ENCODE data around the gene FCAR. TPM values are rescaled to one million over a fixed set of nuclear protein-coding genes. Genes with fewer than 3 reads are reported as not detected.
A peak's percentile ranks its signal among the peaks of the same experiment; 100 is the strongest.
"Not testable (repeated sequence)": the region's sequence is repeated elsewhere in the genome, so short reads cannot be mapped to it uniquely, and the experiment has no call there.

Gene FCAR
- total RNA-seq, 2 experiments from 2014 or later = not detected

DNA sequence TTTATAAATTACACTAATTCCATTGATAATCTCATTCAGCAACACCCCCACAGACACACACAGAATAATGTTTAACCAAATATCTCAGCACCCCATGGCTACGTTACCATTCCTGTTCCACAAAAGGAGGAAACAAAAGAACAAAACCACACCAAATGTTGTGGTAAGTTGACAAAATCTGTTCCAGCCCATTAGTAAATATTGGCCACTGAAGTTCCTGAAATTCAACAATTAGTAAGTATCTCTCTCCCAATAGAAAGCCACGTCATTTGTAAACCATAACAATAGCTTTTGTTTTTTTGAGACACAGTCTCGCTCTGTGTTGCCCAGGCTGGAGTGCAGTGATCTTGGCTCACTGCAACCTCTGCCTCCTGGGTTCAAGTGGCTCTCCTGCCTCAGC is 2.3 kb upstream of the FCAR start:
- no peak overlapping the region for H3K27ac Mint-ChIP-seq
- ChIA-PET POLR2A (no interaction called here), CTCF (interaction anchor here (0.6 to 1.8 kb wide), 4 partner anchors 9 to 267 kb away, joined by 3 to 7 read pairs (median 3); no protein-coding TSS in a partner anchor)
- peaks cover 5% of the 10 kb centered on the region for H3K9me3 Mint-ChIP-seq
- peaks cover 7% of the 10 kb centered on the region for H3K27me3 Mint-ChIP-seq
- H3K4me3 Mint-ChIP-seq = no peak overlapping the region
- no peaks in the 10 kb centered on the region for H3K36me3 Mint-ChIP-seq (ENCODE audit: low read depth)
- no peak for DNase-seq
- H3K4me1 Mint-ChIP-seq = peaks cover 6% of the 10 kb centered on the region

DNA sequence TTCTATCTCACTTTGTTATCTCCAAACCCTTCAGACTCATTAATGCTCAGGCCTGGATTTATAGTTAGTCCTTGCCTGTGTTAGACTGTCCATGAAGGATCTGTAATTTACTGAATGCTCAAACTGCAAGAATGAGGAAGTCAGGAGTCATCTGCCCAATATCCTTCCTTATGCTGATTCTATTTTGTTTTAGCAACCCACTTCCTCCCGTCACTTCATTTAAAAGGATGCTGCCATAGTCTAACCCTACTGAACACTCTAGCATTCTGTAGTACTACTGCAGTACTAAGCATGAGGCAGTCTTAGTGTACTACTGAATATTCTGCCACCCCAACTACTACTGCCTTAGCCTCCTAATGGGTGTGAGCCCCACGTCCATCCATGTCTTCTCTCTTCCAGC is 1.5 kb downstream of the FCAR start:
- Mint-ChIP-seq H3K27ac (no peak overlapping the region), H3K4me1 (peaks cover 6% of the 10 kb centered on the region), H3K27me3 (peaks cover 17% of the 10 kb centered on the region), H3K36me3 (ENCODE audit: low read depth) (no peaks in the 10 kb centered on the region), H3K9me3 (peaks cover 3% of the 10 kb centered on the region), H3K4me3 (no peak overlapping the region)
- CTCF ChIA-PET = interaction anchor here (0.9 to 1.0 kb wide), 2 partner anchors 43 to 276 kb away, joined by 3 read pairs; no protein-coding TSS in a partner anchor
- POLR2A ChIA-PET = no interaction called here
- no peak for DNase-seq

DNA sequence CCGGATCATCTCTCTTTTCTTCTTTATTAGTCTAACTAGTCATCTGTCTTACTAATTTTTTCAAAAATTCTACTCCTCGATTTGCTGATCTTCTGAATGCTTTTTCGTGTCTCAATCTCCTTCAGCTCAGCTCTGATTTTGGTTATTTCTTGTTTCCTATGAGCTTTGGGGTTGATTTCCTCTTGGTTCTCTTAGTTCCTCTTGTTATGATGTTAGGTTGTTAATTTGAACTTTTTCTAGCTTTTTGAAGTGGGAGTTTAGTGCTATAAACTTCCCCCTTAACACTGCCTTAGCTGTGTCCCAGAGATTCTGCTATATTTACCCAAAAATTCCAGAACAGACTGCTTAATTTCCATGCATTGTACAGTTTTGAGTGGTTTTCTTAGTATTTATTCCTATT is 3.4 kb downstream of the FCAR start:
- H3K4me1 Mint-ChIP-seq = peaks cover 6% of the 10 kb centered on the region
- DNase-seq = no peak
- no peaks in the 10 kb centered on the region for H3K9me3 Mint-ChIP-seq
- POLR2A ChIA-PET = no interaction called here
- H3K36me3 Mint-ChIP-seq (ENCODE audit: low read depth) = no peaks in the 10 kb centered on the region
- no peak overlapping the region for H3K27ac Mint-ChIP-seq
- CTCF ChIA-PET = interaction anchor here (0.7 kb wide), 1 partner anchor 90 kb away, joined by 3 read pairs; no protein-coding TSS in a partner anchor
- no peak overlapping the region for H3K4me3 Mint-ChIP-seq
- H3K27me3 Mint-ChIP-seq = peaks cover 21% of the 10 kb centered on the region

DNA sequence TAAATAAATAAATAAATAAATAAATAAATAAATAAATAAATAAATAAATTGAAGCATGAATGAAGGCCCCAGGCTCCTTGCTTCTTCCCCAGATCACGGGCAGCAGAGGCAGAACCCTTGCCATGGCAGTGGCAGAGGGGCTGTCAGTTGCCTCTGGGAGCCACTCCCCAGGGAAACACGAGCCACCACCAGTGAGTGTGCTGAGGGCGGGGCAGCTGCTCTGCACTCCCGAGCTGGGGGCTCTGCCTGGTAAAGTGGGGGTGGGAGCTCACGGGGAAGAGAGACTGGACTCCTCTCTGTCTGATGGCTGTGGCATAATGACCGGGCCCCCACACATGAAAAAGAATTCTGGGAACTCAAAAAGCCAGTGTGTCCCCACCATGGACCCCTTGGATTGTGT is 7.8 kb downstream of the FCAR start:
- peaks cover 15% of the 10 kb centered on the region for H3K27me3 Mint-ChIP-seq
- peaks cover 9% of the 10 kb centered on the region for H3K4me1 Mint-ChIP-seq
- POLR2A ChIA-PET = interaction anchor here (1.2 kb wide), 1 partner anchor 279 kb away, joined by 3 read pairs; no protein-coding TSS in a partner anchor

DNA sequence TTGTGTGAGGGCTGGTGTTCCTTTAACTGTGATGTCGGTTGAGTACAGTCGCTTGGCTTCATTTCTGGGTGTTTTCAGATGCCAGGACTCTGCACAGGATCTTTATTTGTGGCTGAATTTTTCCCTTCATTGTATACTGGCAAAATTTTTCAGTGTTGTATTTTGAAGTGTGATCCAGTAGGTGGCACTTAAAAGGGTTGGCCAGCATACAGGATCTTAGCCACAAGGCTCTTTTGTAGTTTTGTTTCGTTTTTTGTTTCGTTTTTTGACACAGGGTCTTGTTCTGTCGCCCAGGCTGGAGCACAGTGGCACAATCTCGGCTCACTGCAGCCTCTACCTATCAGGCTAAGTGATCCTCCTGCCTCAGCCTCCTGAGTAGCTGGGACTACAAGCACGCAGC is 8.7 kb downstream of the FCAR start:
- peak overlapping the region; percentile 51 for H3K4me3 Mint-ChIP-seq
- no peaks in the 10 kb centered on the region for H3K9me3 Mint-ChIP-seq
- peaks cover 8% of the 10 kb centered on the region for H3K27me3 Mint-ChIP-seq
- ChIA-PET CTCF (interaction anchor here (0.7 to 2.7 kb wide), 3 partner anchors 11 to 278 kb away, joined by 3 to 14 read pairs (median 3); partner anchors contain the start of gene RDH13), POLR2A (no interaction called here)
- no peaks in the 10 kb centered on the region for H3K36me3 Mint-ChIP-seq (ENCODE audit: low read depth)
- peak; percentile 21 for DNase-seq
- peaks cover 9% of the 10 kb centered on the region for H3K4me1 Mint-ChIP-seq
- H3K27ac Mint-ChIP-seq = peak overlapping the region; percentile 62

More for the DNA sequence above, 7.8 kb downstream of the FCAR start:
- CTCF ChIA-PET = interaction anchor here (1.1 to 2.7 kb wide), 13 partner anchors 10 to 622 kb away, joined by 3 to 14 read pairs (median 5); partner anchors contain the start of genes PPP1R12C and RDH13
- Mint-ChIP-seq H3K9me3 (no peaks in the 10 kb centered on the region), H3K4me3 (no peak overlapping the region), H3K36me3 (ENCODE audit: low read depth) (no peaks in the 10 kb centered on the region), H3K27ac (no peak overlapping the region)
- no peak for DNase-seq

DNA sequence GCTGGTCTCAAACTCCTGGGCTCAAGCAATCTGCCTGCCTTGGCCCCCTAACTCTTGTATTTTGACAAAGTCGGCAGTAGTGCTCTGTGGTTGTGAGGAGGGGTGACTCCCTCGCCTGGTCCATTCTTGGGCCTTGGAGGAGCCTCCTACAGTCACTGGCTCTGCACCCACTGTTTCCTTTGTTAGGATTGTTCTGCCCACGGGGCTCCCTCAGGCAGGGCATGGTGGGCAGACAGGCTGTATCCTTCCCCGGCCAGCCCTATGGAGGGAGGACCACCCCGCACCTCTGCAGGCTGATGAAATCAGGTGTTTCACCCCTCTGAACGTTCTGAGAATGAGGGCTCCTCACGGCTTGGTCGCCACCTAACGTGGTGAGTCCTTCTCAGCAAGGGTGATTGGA is 9.2 kb downstream of the FCAR start:
- POLR2A ChIA-PET = no interaction called here
- H3K4me1 Mint-ChIP-seq = peaks cover 9% of the 10 kb centered on the region
- no peak overlapping the region for H3K4me3 Mint-ChIP-seq
- H3K27me3 Mint-ChIP-seq = peaks cover 8% of the 10 kb centered on the region
- no peak overlapping the region for H3K27ac Mint-ChIP-seq
- no peaks in the 10 kb centered on the region for H3K9me3 Mint-ChIP-seq
- CTCF ChIA-PET = interaction anchor here (1.0 kb wide), 1 partner anchor 277 kb away, joined by 3 read pairs; no protein-coding TSS in a partner anchor
- H3K36me3 Mint-ChIP-seq (ENCODE audit: low read depth) = no peaks in the 10 kb centered on the region
- no peak for DNase-seq

DNA sequence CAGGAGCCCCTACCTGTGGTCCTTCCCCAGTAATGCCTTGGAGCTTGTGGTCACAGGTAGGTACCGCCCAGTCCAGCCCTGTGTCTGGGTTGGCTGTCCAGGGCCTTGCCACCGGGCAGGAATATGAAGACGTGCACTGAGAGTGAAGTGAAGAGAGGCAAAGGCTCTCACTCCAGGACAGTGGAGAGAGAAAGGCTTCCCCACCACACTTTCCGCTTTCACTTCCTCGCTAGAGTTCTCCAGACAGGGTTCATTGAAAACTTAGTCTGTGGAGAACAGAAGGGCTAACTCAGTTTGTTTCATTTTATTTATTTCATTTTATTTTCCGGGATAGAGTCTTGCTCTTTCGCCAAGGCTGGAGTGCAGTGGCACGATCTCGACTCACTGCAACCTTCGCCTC is 14.2 kb downstream of the FCAR start:
- ChIA-PET CTCF (no interaction called here), POLR2A (no interaction called here)
- no peaks in the 10 kb centered on the region for H3K9me3 Mint-ChIP-seq

DNA sequence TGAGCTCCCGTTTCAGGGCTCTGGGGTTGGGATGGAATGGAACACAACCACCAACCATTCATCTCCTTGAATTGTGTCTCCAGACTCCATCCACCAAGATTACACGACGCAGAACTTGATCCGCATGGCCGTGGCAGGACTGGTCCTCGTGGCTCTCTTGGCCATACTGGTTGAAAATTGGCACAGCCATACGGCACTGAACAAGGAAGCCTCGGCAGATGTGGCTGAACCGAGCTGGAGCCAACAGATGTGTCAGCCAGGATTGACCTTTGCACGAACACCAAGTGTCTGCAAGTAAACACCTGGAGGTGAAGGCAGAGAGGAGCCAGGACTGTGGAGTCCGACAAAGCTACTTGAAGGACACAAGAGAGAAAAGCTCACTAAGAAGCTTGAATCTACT is 15.5 kb downstream of the FCAR start:
- no peaks in the 10 kb centered on the region for H3K36me3 Mint-ChIP-seq (ENCODE audit: low read depth)
- no peaks in the 10 kb centered on the region for H3K4me1 Mint-ChIP-seq
- ChIA-PET CTCF (no interaction called here), POLR2A (no interaction called here)
- H3K27me3 Mint-ChIP-seq = peaks cover 3% of the 10 kb centered on the region
- H3K27ac Mint-ChIP-seq = no peak overlapping the region
- H3K9me3 Mint-ChIP-seq = no peaks in the 10 kb centered on the region
- no peak overlapping the region for H3K4me3 Mint-ChIP-seq
- DNase-seq = no peak

More for the DNA sequence above, 14.2 kb downstream of the FCAR start:
- H3K27me3 Mint-ChIP-seq = peaks cover 3% of the 10 kb centered on the region
- no peak overlapping the region for H3K4me3 Mint-ChIP-seq
- no peaks in the 10 kb centered on the region for H3K36me3 Mint-ChIP-seq (ENCODE audit: low read depth)
- H3K27ac Mint-ChIP-seq = no peak overlapping the region
- peaks cover 2% of the 10 kb centered on the region for H3K4me1 Mint-ChIP-seq
- DNase-seq = no peak

DNA sequence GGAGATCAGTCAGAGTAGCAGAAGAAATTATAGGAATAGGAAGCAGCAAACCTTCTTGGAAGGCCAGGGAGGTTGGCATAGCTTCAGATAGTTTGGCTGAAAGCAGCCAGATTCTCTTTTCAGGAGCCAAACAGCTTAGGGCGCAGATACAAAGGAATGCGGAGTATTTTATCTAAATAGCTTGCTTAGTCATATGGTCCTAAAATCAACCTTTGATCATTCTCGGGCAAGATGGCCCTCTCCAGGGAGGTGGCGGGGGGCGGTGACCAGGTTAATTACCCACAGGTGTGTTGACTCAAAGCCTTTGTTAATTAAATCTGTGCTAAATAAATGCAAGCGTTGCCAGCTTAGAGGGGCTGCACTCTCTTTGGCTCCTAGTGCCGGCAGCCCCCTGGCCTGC is 19.4 kb downstream of the FCAR start:
- Mint-ChIP-seq H3K4me1 (no peaks in the 10 kb centered on the region), H3K36me3 (ENCODE audit: low read depth) (no peaks in the 10 kb centered on the region), H3K27ac (no peak overlapping the region), H3K27me3 (peaks cover 5% of the 10 kb centered on the region), H3K4me3 (no peak overlapping the region), H3K9me3 (no peaks in the 10 kb centered on the region)
- no peak for DNase-seq
- POLR2A ChIA-PET = no interaction called here
- CTCF ChIA-PET = no interaction called here

DNA sequence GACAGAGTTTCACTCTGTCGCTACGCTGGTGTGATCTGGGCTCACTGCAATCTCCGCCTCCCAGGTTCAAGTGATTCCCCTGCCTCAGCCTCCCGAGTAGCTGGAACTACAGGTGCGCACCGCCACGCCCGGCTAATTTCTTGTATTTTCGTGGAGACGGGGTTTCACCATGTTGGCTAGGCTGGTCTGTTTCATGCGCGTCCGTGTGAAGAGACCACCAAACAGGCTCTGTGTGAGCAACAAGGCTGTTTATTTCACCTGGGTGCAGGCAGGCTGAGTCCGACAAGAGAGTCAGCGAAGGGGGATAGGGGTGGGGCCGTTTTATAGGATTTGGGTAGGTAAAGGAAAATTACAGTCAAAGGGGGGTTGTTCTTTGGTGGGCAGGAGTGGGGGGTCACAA is 20.1 kb downstream of the FCAR start:
- DNase-seq; H3K9me3 Mint-ChIP-seq; H3K27me3 Mint-ChIP-seq; POLR2A ChIA-PET; H3K36me3 Mint-ChIP-seq (ENCODE audit: low read depth); H3K4me1 Mint-ChIP-seq; H3K4me3 Mint-ChIP-seq; CTCF ChIA-PET; H3K27ac Mint-ChIP-seq: not testable (repeated sequence)

DNA sequence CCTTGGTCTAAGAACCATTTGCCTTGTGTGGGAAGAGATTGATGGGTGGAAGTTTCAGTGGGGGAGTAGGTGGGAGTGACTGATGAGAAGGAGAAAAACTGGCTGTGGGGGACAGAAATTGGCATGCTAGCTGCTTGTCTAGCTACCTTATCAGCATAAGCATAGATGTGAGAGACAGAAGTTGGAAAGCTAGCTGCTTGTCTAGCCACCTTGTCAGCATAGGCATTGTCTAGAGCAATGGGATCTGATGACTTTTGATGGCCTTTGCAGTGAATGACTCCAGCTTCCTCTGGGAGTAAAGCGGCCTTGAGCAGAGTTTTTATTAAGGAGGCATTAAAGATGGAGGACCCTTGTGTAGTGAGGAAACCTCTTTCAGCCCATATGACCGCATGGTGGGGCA is 22.0 kb downstream of the FCAR start:
- H3K36me3 Mint-ChIP-seq (ENCODE audit: low read depth) = no peaks in the 10 kb centered on the region
- no peaks in the 10 kb centered on the region for H3K4me1 Mint-ChIP-seq
- POLR2A ChIA-PET = no interaction called here

DNA sequence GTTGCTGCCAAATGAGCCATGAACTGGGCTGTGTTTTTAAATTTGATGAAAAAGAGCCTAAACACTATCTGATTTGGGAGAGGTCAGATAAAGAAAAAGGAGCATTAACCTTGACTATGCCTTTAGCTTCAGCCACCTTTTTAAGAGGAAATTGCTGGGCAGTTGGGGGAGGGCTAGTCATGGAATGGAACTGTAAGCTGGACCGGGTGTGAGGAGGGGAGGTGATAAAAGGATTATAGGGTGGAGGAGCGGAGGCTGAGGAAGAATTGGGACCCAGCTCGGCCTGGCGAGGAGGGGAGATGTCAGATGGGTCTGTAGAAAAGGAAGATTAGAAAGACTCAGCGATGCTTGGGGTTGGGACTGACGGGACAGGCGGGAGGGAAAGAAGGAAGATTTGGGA is 24.6 kb downstream of the FCAR start:
- H3K9me3 Mint-ChIP-seq; POLR2A ChIA-PET; H3K27me3 Mint-ChIP-seq; DNase-seq; H3K27ac Mint-ChIP-seq; CTCF ChIA-PET; H3K4me3 Mint-ChIP-seq; H3K36me3 Mint-ChIP-seq (ENCODE audit: low read depth); H3K4me1 Mint-ChIP-seq: not testable (repeated sequence)

More for the DNA sequence above, 22.0 kb downstream of the FCAR start:
- H3K27ac Mint-ChIP-seq = no peak overlapping the region
- H3K4me3 Mint-ChIP-seq = no peak overlapping the region
- no peaks in the 10 kb centered on the region for H3K9me3 Mint-ChIP-seq
- no peak for DNase-seq
- H3K27me3 Mint-ChIP-seq = peaks cover 5% of the 10 kb centered on the region
- CTCF ChIA-PET = no interaction called here

DNA sequence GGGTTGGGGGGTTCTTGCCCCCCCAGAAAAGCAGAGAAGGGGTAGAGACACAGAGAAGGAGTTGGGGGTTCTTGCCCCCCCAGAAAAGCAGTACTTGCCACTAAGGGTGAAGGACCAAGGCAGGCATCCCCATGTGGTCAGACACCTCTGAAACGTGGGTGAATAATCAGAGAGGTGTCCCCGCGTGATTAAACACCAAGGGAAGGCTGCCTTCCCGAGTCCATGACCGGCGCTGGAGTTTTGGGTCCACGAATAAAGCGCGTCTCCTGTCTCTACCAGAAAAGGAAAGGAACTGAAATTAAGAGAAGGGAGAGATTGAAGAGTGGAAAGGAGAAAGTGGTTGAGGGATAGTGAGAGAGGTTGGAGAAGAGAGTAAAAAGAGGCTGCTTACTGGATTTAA is 25.6 kb downstream of the FCAR start:
- H3K27me3 Mint-ChIP-seq; CTCF ChIA-PET; H3K27ac Mint-ChIP-seq; H3K4me1 Mint-ChIP-seq; DNase-seq; POLR2A ChIA-PET; H3K9me3 Mint-ChIP-seq; H3K36me3 Mint-ChIP-seq (ENCODE audit: low read depth); H3K4me3 Mint-ChIP-seq: not testable (repeated sequence)

DNA sequence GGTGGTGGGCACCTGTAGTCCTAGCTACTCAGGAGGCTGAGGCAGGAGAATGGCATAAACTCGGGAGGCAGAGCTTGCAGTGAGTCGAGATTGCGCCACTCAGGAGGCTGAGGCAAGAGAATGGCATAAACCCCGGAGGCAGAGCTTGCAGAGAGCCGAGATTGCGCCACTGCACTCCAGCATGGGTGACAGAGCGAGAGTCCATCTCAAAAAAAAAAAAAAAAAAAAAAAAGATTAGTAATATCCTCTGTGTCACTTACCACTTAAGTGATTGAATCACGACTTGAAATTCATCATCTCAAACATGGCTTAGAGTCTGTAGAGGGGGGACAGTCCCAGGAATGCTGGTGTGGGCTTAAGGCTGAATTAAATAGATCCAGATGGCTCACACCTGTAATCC is 27.1 kb downstream of the FCAR start:
- H3K27ac Mint-ChIP-seq; CTCF ChIA-PET; H3K4me1 Mint-ChIP-seq; H3K4me3 Mint-ChIP-seq; H3K9me3 Mint-ChIP-seq; H3K36me3 Mint-ChIP-seq (ENCODE audit: low read depth); H3K27me3 Mint-ChIP-seq; POLR2A ChIA-PET; DNase-seq: not testable (repeated sequence)

Measured in activated CD4-positive, alpha-beta memory T cell treated with anti-CD3 and anti-CD28 coated beads, Interleukin-2, amount 10 ng/mL, durations not matched to agents 7 days and 5 days (primary cell).